ENCODE data around the gene COQ10B. TPM values are rescaled to one million over a fixed set of nuclear protein-coding genes. Genes with fewer than 3 reads are reported as not detected.
A peak's percentile ranks its signal among the peaks of the same experiment; 100 is the strongest.

The COQ10B gene
- polyA plus RNA-seq, 2 of the 4 experiments (the other 2 are of a cell fraction), result 6.1 to 24.3 TPM

GRCh38 chr2:197515315-197515738 lies 62.0 kb downstream of the COQ10B start:
- H3K4me2 ChIP-seq, result peak overlapping the region; percentile 89
- FAIRE-seq (no peak), DNase-seq (ENCODE audit: low read depth in 1 of 2, low spot score in 1 of 2) (no peak), ATAC-seq (no peak)
- H3K4me3 ChIP-seq, result peak overlapping the region; percentile 80
- H3K4me1 ChIP-seq, result peaks cover 13% of the 10 kb centered on the region
- POLR2A ChIA-PET, result interaction anchor here (0.6 to 3.0 kb wide), 6 partner anchors 8 to 1183 kb away, joined by 3 to 57 read pairs (median 4); partner anchors contain the start of genes COQ10B, HSPD1 and HSPE1
- TF ChIP-seq REST (IDR thresholded peaks at IDR 0.05), result no peak
- no peak for TF ChIP-seq RARB (CRISPR knock-in tag; IDR thresholded peaks at IDR 0.05)
- no peak for TF ChIP-seq NPAS2 (CRISPR knock-in tag; IDR thresholded peaks at IDR 0.05; ENCODE audit: borderline replicate concordance)
- TF ChIP-seq ELK1 (IDR thresholded peaks at IDR 0.05; ENCODE audit: low read depth, low read length), result no peak
- no peak for TF ChIP-seq CTCF (IDR thresholded peaks at IDR 0.05)
- TF ChIP-seq RFX5 (IDR thresholded peaks at IDR 0.05), result no peak
- no peak for TF ChIP-seq KDM5A (IDR thresholded peaks at IDR 0.05)
- no peak for TF ChIP-seq RNF2 (IDR thresholded peaks at IDR 0.05; ENCODE audit: borderline replicate concordance, low read depth)
- TF ChIP-seq HOXA7 (CRISPR knock-in tag; IDR thresholded peaks at IDR 0.05), result no peak
- TF ChIP-seq SREBF2 (IDR thresholded peaks at IDR 0.05), result no peak
- TF ChIP-seq RCOR1 (IDR thresholded peaks at IDR 0.05; ENCODE audit: low read depth, low read length), result no peak
- 6% methylated on average over 16 of the region's 16 CpGs for WGBS (ENCODE audit: missing lambda C conversion rate)
- H3K9me3 ChIP-seq, result no peaks in the 10 kb centered on the region
- H3K27ac ChIP-seq, result peak overlapping the region; percentile 94 to 98
- CTCF ChIA-PET, result no interaction called here

- ATAC-seq (peak; percentile 97 to 98), FAIRE-seq (no peak)
- 1% methylated on average over 10 of the region's 66 CpGs for WGBS (ENCODE audit: missing lambda C conversion rate)
- TF ChIP-seq POLR2A (IDR thresholded peaks at IDR 0.05; ENCODE audit: low read length) (peak; percentile 87), E2F6 (IDR thresholded peaks at IDR 0.05; ENCODE audit: borderline replicate concordance, low read depth) (peak; percentile 79; the same call in 1 of the 2 replicates), PHF8 (IDR thresholded peaks at IDR 0.05; ENCODE audit: borderline replicate concordance, low read depth) (peak; percentile 93), GATA3 (IDR thresholded peaks at IDR 0.05; ENCODE audit: borderline replicate concordance) (peak; percentile 34), KDM5A (IDR thresholded peaks at IDR 0.05) (peak; percentile 77), MAZ (IDR thresholded peaks at IDR 0.05; ENCODE audit: borderline replicate concordance, low read depth, low read length) (0 out of 2 replicates have a peak, but pooled peaks have one; percentile 44), JUN (IDR thresholded peaks at IDR 0.05) (peak in 1 of 2 experiments; percentile 96; a peak in 3 of 5 replicates), EP300 (IDR thresholded peaks at IDR 0.05) (no peak), ZNF302 (CRISPR knock-in tag; IDR thresholded peaks at IDR 0.05) (no peak), EHMT2 (IDR thresholded peaks at IDR 0.05; ENCODE audit: low read depth) (no peak), FOXS1 (CRISPR knock-in tag; IDR thresholded peaks at IDR 0.05) (peak; percentile 37; the same call in 1 of the 2 replicates), TP53 (CRISPR knock-in tag; IDR thresholded peaks at IDR 0.05) (peak; percentile 79; the same call in 1 of the 2 replicates), RCOR1 (IDR thresholded peaks at IDR 0.05; ENCODE audit: low read depth, low read length) (no peak), USF2 (IDR thresholded peaks at IDR 0.05) (0 out of 2 replicates have a peak, but pooled peaks have one; percentile 13), FOSL2 (IDR thresholded peaks at IDR 0.05) (no peak), FOSL2 (CRISPR knock-in tag; IDR thresholded peaks at IDR 0.05) (0 out of 2 replicates have a peak, but pooled peaks have one; percentile 7)
Measured at GRCh38 chr2:197515739-197516392, 62.5 kb downstream of the COQ10B start, which contains the start of gene MOB4. MOB4 (plus strand) TSS chr2:197516066; CDS start chr2:197516087, 21 bp downstream.

More at GRCh38 chr2:197515739-197516392, 62.5 kb downstream of the COQ10B start, which contains the start of gene MOB4:
- peak within 1 kb of the TSS; percentile 94 to 98 for H3K27ac ChIP-seq
- no peaks in the 10 kb centered on the region for H3K9me3 ChIP-seq
- peak; percentile 73 to 96 for DNase-seq (ENCODE audit: low read depth in 1 of 2, low spot score in 1 of 2)
- H3K4me3 ChIP-seq, result peak within 1 kb of the TSS; percentile 80
- peak within 1 kb of the TSS; percentile 89 for H3K4me2 ChIP-seq
- peaks cover 13% of the 10 kb centered on the region for H3K4me1 ChIP-seq
- CTCF ChIA-PET, result interaction anchor here (1.0 to 1.3 kb wide), 2 partner anchors 33 to 84 kb away, joined by 3 read pairs; no protein-coding TSS in a partner anchor
- POLR2A ChIA-PET, result interaction anchor here (0.6 to 3.0 kb wide), 15 partner anchors 8 to 1183 kb away, joined by 3 to 57 read pairs (median 4); partner anchors contain the start of genes COQ10B, HSPD1, HSPE1 and SF3B1
